ENCODE data around the gene RAET1G. TPM values are rescaled to one million over a fixed set of nuclear protein-coding genes. Genes with fewer than 3 reads are reported as not detected.
"Not testable (repeated sequence)": the region's sequence is repeated elsewhere in the genome, so short reads cannot be mapped to it uniquely, and the experiment has no call there.

RAET1G gene
- total RNA-seq, 1 donor from 2014 or later = 0.73 TPM

GRCh38 chr6:149948011-149948410, 25.1 kb upstream of the RAET1G start:
- peaks cover 5% of the 10 kb centered on the region for H3K4me1 Mint-ChIP-seq (ENCODE audit: unreplicated experiment)
- DNase-seq (ENCODE audit: extremely low spot score, unreplicated experiment) = no peak
- no peak for TF ChIP-seq CTCF (IDR thresholded peaks at IDR 0.05)
- peaks cover 2% of the 10 kb centered on the region for H3K36me3 Mint-ChIP-seq (ENCODE audit: unreplicated experiment)
- H3K4me3 Mint-ChIP-seq (ENCODE audit: unreplicated experiment) = no peak overlapping the region
- no peaks in the 10 kb centered on the region for H3K9me3 Mint-ChIP-seq (ENCODE audit: unreplicated experiment)
- no peak overlapping the region for H3K27ac Mint-ChIP-seq (ENCODE audit: unreplicated experiment)
- H3K27me3 Mint-ChIP-seq (ENCODE audit: unreplicated experiment) = peaks cover 40% of the 10 kb centered on the region

GRCh38 chr6:149947533-149947932, 24.6 kb upstream of the RAET1G start:
- H3K36me3 Mint-ChIP-seq (ENCODE audit: unreplicated experiment); DNase-seq (ENCODE audit: extremely low spot score, unreplicated experiment); H3K27ac Mint-ChIP-seq (ENCODE audit: unreplicated experiment); H3K4me1 Mint-ChIP-seq (ENCODE audit: unreplicated experiment); H3K9me3 Mint-ChIP-seq (ENCODE audit: unreplicated experiment); H3K4me3 Mint-ChIP-seq (ENCODE audit: unreplicated experiment): not testable (repeated sequence)
- peaks cover 35% of the 10 kb centered on the region for H3K27me3 Mint-ChIP-seq (ENCODE audit: unreplicated experiment)

GRCh38 chr6:149946631-149947030, 23.7 kb upstream of the RAET1G start:
- H3K4me1 Mint-ChIP-seq (ENCODE audit: unreplicated experiment) = peaks cover 12% of the 10 kb centered on the region
- not testable (repeated sequence) for H3K36me3 Mint-ChIP-seq (ENCODE audit: unreplicated experiment); H3K9me3 Mint-ChIP-seq (ENCODE audit: unreplicated experiment); H3K27ac Mint-ChIP-seq (ENCODE audit: unreplicated experiment); H3K4me3 Mint-ChIP-seq (ENCODE audit: unreplicated experiment); DNase-seq (ENCODE audit: extremely low spot score, unreplicated experiment)
- peaks cover 26% of the 10 kb centered on the region for H3K27me3 Mint-ChIP-seq (ENCODE audit: unreplicated experiment)

GRCh38 chr6:149945276-149945675, 22.4 kb upstream of the RAET1G start:
- DNase-seq (ENCODE audit: extremely low spot score, unreplicated experiment); H3K36me3 Mint-ChIP-seq (ENCODE audit: unreplicated experiment); H3K27ac Mint-ChIP-seq (ENCODE audit: unreplicated experiment); H3K4me3 Mint-ChIP-seq (ENCODE audit: unreplicated experiment); H3K9me3 Mint-ChIP-seq (ENCODE audit: unreplicated experiment): not testable (repeated sequence)
- peaks cover 13% of the 10 kb centered on the region for H3K4me1 Mint-ChIP-seq (ENCODE audit: unreplicated experiment)
- H3K27me3 Mint-ChIP-seq (ENCODE audit: unreplicated experiment) = peaks cover 17% of the 10 kb centered on the region

GRCh38 chr6:149943321-149943720, 20.4 kb upstream of the RAET1G start:
- peaks cover 22% of the 10 kb centered on the region for H3K27me3 Mint-ChIP-seq (ENCODE audit: unreplicated experiment)
- peak; percentile 34 for DNase-seq (ENCODE audit: extremely low spot score, unreplicated experiment)
- H3K9me3 Mint-ChIP-seq (ENCODE audit: unreplicated experiment); H3K36me3 Mint-ChIP-seq (ENCODE audit: unreplicated experiment); H3K27ac Mint-ChIP-seq (ENCODE audit: unreplicated experiment): not testable (repeated sequence)
- peak overlapping the region; percentile 94 for H3K4me3 Mint-ChIP-seq (ENCODE audit: unreplicated experiment)
- H3K4me1 Mint-ChIP-seq (ENCODE audit: unreplicated experiment) = peaks cover 22% of the 10 kb centered on the region

- Mint-ChIP-seq H3K4me1 (ENCODE audit: unreplicated experiment) (peaks cover 25% of the 10 kb centered on the region), H3K36me3 (ENCODE audit: unreplicated experiment) (no peaks in the 10 kb centered on the region), H3K4me3 (ENCODE audit: unreplicated experiment) (peak overlapping the region; percentile 94), H3K9me3 (ENCODE audit: unreplicated experiment) (no peaks in the 10 kb centered on the region), H3K27me3 (ENCODE audit: unreplicated experiment) (peaks cover 30% of the 10 kb centered on the region), H3K27ac (ENCODE audit: unreplicated experiment) (no peak overlapping the region)
- DNase-seq (ENCODE audit: extremely low spot score, unreplicated experiment) = no peak
- TF ChIP-seq CTCF (IDR thresholded peaks at IDR 0.05) = no peak
These were observed 19.5 kb upstream of the RAET1G start for GRCh38 chr6:149942461-149942829.

- Mint-ChIP-seq H3K36me3 (ENCODE audit: unreplicated experiment) (no peaks in the 10 kb centered on the region), H3K4me1 (ENCODE audit: unreplicated experiment) (peaks cover 25% of the 10 kb centered on the region), H3K9me3 (ENCODE audit: unreplicated experiment) (no peaks in the 10 kb centered on the region), H3K27me3 (ENCODE audit: unreplicated experiment) (peaks cover 36% of the 10 kb centered on the region), H3K4me3 (ENCODE audit: unreplicated experiment) (peak within 1 kb of the TSS; percentile 94), H3K27ac (ENCODE audit: unreplicated experiment) (peak within 1 kb of the TSS; percentile 73)
- TF ChIP-seq CTCF (IDR thresholded peaks at IDR 0.05) = no peak
- peak; percentile 93 for DNase-seq (ENCODE audit: extremely low spot score, unreplicated experiment)
These were observed 18.9 kb upstream of the RAET1G start, which contains the start of gene ULBP2 for GRCh38 chr6:149941583-149942460. TSS of gene ULBP2 (plus strand) at chr6:149942014. CDS start at chr6:149942073, 59 bp downstream.
